ENCODE results near the gene PCDHGC4.

DNA sequence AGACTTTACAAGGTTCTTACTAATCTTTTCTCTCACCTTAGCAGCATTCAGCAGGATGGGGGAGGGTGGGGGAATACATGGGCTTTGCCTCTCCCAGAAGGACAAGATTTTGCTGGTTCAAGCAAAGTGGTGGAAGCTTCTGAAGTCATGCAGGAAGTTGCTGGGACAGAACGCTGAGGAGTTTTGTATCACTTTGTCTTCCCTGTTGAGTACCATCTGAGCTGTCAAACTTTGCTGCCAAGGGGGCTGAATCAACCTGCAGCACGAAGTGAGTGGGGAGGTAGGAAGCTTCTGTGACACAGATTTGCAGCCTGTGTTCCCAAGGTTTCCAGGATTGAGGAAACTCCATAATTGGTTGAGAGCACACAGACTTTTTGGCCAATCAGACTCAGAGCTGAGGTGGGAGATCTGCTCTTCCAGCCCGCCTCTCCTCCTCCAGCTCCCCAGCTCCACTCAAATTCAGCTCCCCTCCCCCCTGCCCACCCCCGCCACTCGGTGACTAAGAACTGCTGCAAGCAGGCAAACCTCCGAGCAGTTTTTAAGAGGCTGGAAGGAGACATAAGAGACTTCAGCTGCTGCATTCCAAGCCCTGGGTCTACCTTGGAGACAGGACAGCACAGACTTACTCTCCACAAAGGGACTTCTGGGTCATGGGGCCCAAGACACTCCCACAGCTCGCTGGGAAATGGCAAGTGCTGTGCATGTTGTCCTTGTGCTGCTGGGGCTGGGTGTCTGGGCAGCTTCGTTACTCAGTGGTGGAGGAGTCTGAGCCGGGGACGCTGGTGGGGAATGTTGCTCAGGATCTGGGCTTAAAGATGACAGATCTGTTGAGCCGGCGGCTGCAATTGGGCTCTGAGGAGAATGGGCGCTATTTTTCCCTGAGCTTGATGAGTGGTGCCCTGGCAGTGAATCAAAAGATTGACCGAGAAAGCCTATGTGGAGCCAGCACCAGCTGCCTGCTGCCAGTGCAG lies 4.0 kb downstream of the PCDHGC4 start, which contains the start of gene PCDHGC5:
- TF ChIP-seq POLR2A (IDR thresholded peaks at IDR 0.05) (no peak), EP300 (IDR thresholded peaks at IDR 0.05) (no peak)
- TF ChIP-seq, protein P1, sequence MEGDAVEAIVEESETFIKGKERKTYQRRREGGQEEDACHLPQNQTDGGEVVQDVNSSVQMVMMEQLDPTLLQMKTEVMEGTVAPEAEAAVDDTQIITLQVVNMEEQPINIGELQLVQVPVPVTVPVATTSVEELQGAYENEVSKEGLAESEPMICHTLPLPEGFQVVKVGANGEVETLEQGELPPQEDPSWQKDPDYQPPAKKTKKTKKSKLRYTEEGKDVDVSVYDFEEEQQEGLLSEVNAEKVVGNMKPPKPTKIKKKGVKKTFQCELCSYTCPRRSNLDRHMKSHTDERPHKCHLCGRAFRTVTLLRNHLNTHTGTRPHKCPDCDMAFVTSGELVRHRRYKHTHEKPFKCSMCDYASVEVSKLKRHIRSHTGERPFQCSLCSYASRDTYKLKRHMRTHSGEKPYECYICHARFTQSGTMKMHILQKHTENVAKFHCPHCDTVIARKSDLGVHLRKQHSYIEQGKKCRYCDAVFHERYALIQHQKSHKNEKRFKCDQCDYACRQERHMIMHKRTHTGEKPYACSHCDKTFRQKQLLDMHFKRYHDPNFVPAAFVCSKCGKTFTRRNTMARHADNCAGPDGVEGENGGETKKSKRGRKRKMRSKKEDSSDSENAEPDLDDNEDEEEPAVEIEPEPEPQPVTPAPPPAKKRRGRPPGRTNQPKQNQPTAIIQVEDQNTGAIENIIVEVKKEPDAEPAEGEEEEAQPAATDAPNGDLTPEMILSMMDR (IDR thresholded peaks at IDR 0.05) = no peak
